Measurements from ENCODE around the gene C3orf70.

Gene C3orf70

GRCh38 chr3:185103359-185104127, 49.3 kb downstream of the C3orf70 start:
- H3K4me2 ChIP-seq (ENCODE audit: low read length): no peak overlapping the region
- TF ChIP-seq CTCF (IDR thresholded peaks at IDR 0.05; ENCODE audit: low read depth, low read length) (no peak), EZH2phosphoT487 (IDR thresholded peaks at IDR 0.05; ENCODE audit: low read depth) (no peak)
- H3K9me3 ChIP-seq (ENCODE audit: insufficient read depth, low read length): no peaks in the 10 kb centered on the region
- no peaks in the 10 kb centered on the region for H3K79me2 ChIP-seq (ENCODE audit: low read length)
- H2AFZ ChIP-seq (ENCODE audit: low read depth, low read length): no peak overlapping the region
- H4K20me1 ChIP-seq (ENCODE audit: insufficient read depth, low read length): no peaks in the 10 kb centered on the region
- no peaks in the 10 kb centered on the region for H3K4me1 ChIP-seq (ENCODE audit: low read length)
- H3K27me3 ChIP-seq (ENCODE audit: low read depth, low read length): peaks cover 6% of the 10 kb centered on the region; the same call in 1 of the 2 replicates
- no peak overlapping the region for H3K4me3 ChIP-seq (ENCODE audit: low read length)
- no peaks in the 10 kb centered on the region for H3K36me3 ChIP-seq (replicated peaks; ENCODE audit: low read depth, low read length)
- no peak overlapping the region for H3K27ac ChIP-seq (ENCODE audit: low read length)
- H3K9ac ChIP-seq (ENCODE audit: low read length): no peak overlapping the region

GRCh38 chr3:185094697-185095096, 58.2 kb downstream of the C3orf70 start:
- Histone ChIP-seq H2AFZ (ENCODE audit: low read depth, low read length) (no peak overlapping the region), H3K36me3 (replicated peaks; ENCODE audit: low read depth, low read length) (no peaks in the 10 kb centered on the region), H3K27ac (ENCODE audit: low read length) (no peak overlapping the region), H4K20me1 (ENCODE audit: insufficient read depth, low read length) (no peaks in the 10 kb centered on the region), H3K27me3 (ENCODE audit: low read depth, low read length) (no peaks in the 10 kb centered on the region; the same call in none of the 2 replicates), H3K4me3 (ENCODE audit: low read length) (no peak overlapping the region), H3K9me3 (ENCODE audit: insufficient read depth, low read length) (no peaks in the 10 kb centered on the region), H3K4me1 (ENCODE audit: low read length) (no peaks in the 10 kb centered on the region), H3K9ac (ENCODE audit: low read length) (no peak overlapping the region), H3K4me2 (ENCODE audit: low read length) (no peak overlapping the region), H3K79me2 (ENCODE audit: low read length) (no peaks in the 10 kb centered on the region)
- TF ChIP-seq EZH2phosphoT487 (IDR thresholded peaks at IDR 0.05; ENCODE audit: low read depth) (no peak), CTCF (IDR thresholded peaks at IDR 0.05; ENCODE audit: low read depth, low read length) (no peak)

DNA sequence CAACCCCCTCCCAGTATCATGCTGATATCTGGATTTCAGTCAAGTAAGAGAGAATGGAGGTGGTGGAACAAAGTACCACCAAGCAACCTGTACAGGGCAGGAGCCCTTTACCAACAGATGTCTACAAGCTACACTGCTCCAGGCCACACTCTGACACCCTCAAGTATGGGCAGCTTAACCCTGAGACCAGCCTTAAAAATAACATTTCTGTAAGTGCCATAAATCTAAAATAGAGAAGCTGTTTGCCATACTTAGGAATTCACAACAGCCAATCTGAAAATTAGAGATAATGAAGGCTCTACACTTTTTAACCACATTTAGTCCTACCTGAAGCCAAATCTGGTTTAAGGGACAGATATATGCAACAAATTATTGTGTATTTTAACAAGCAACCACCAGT, 59.7 kb downstream of the C3orf70 start:
- Histone ChIP-seq H4K20me1 (ENCODE audit: insufficient read depth, low read length) (no peaks in the 10 kb centered on the region), H3K27ac (ENCODE audit: low read length) (no peak overlapping the region), H3K4me1 (ENCODE audit: low read length) (no peaks in the 10 kb centered on the region), H3K9me3 (ENCODE audit: insufficient read depth, low read length) (no peaks in the 10 kb centered on the region), H2AFZ (ENCODE audit: low read depth, low read length) (no peak overlapping the region), H3K4me2 (ENCODE audit: low read length) (no peak overlapping the region), H3K27me3 (ENCODE audit: low read depth, low read length) (no peaks in the 10 kb centered on the region; the same call in 1 of the 2 replicates), H3K79me2 (ENCODE audit: low read length) (no peaks in the 10 kb centered on the region), H3K36me3 (replicated peaks; ENCODE audit: low read depth, low read length) (no peaks in the 10 kb centered on the region), H3K9ac (ENCODE audit: low read length) (no peak overlapping the region), H3K4me3 (ENCODE audit: low read length) (no peak overlapping the region)
- TF ChIP-seq EZH2phosphoT487 (IDR thresholded peaks at IDR 0.05; ENCODE audit: low read depth) (no peak), CTCF (IDR thresholded peaks at IDR 0.05; ENCODE audit: low read depth, low read length) (no peak)

- H3K4me1 ChIP-seq (ENCODE audit: low read length): no peaks in the 10 kb centered on the region
- H3K79me2 ChIP-seq (ENCODE audit: low read length): no peaks in the 10 kb centered on the region
- H3K27ac ChIP-seq (ENCODE audit: low read length): no peak overlapping the region
- H3K4me2 ChIP-seq (ENCODE audit: low read length): no peak overlapping the region
- no peaks in the 10 kb centered on the region for H4K20me1 ChIP-seq (ENCODE audit: insufficient read depth, low read length)
- no peak overlapping the region for H2AFZ ChIP-seq (ENCODE audit: low read depth, low read length)
- H3K9ac ChIP-seq (ENCODE audit: low read length): no peak overlapping the region
- no peaks in the 10 kb centered on the region for H3K9me3 ChIP-seq (ENCODE audit: insufficient read depth, low read length)
- no peaks in the 10 kb centered on the region for H3K36me3 ChIP-seq (replicated peaks; ENCODE audit: low read depth, low read length)
- peaks cover 7% of the 10 kb centered on the region for H3K27me3 ChIP-seq (ENCODE audit: low read depth, low read length)
- no peak for TF ChIP-seq EZH2phosphoT487 (IDR thresholded peaks at IDR 0.05; ENCODE audit: low read depth)
- TF ChIP-seq CTCF (IDR thresholded peaks at IDR 0.05; ENCODE audit: low read depth, low read length): no peak
- H3K4me3 ChIP-seq (ENCODE audit: low read length): no peak overlapping the region
Measured at GRCh38 chr3:185090811-185091210, 62.0 kb downstream of the C3orf70 start.
